ENCODE results near the gene RANBP9.
A peak's percentile ranks its signal among the peaks of the same experiment; 100 is the strongest.

The RANBP9 gene

GRCh38 chr6:13613029-13613594, 98.5 kb downstream of the RANBP9 start:
- Histone ChIP-seq H3K9me3 (ENCODE audit: control insufficient read depth, insufficient read depth, low read depth, low read length) (no peaks in the 10 kb centered on the region), H3K27ac (ENCODE audit: extremely low read depth, low read depth, low read length) (no peak overlapping the region), H3K4me3 (ENCODE audit: low read depth, low read length) (no peak overlapping the region), H3K36me3 (ENCODE audit: control insufficient read depth in 2 of 2, insufficient read depth in 1 of 2, low read length in 2 of 2) (peaks cover 13 to 19% of the 10 kb centered on the region in 2 experiments), H3K4me1 (ENCODE audit: control insufficient read depth, insufficient read depth, low read length) (peaks cover 12% of the 10 kb centered on the region)
- TF ChIP-seq ZNF133 (tag by site-specific recombination; IDR thresholded peaks at IDR 0.05): no peak
- TF ChIP-seq, protein P1, sequence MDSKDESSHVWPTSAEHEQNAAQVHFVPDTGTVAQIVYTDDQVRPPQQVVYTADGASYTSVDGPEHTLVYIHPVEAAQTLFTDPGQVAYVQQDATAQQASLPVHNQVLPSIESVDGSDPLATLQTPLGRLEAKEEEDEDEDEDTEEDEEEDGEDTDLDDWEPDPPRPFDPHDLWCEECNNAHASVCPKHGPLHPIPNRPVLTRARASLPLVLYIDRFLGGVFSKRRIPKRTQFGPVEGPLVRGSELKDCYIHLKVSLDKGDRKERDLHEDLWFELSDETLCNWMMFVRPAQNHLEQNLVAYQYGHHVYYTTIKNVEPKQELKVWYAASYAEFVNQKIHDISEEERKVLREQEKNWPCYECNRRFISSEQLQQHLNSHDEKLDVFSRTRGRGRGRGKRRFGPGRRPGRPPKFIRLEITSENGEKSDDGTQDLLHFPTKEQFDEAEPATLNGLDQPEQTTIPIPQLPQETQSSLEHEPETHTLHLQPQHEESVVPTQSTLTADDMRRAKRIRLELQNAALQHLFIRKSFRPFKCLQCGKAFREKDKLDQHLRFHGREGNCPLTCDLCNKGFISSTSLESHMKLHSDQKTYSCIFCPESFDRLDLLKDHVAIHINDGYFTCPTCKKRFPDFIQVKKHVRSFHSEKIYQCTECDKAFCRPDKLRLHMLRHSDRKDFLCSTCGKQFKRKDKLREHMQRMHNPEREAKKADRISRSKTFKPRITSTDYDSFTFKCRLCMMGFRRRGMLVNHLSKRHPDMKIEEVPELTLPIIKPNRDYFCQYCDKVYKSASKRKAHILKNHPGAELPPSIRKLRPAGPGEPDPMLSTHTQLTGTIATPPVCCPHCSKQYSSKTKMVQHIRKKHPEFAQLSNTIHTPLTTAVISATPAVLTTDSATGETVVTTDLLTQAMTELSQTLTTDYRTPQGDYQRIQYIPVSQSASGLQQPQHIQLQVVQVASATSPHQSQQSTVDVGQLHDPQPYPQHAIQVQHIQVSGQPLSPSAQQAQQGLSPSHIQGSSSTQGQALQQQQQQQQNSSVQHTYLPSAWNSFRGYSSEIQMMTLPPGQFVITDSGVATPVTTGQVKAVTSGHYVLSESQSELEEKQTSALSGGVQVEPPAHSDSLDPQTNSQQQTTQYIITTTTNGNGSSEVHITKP (tag by site-specific recombination; IDR thresholded peaks at IDR 0.05): peak; percentile 61
- TF ChIP-seq HOXC10 (CRISPR knock-in tag; IDR thresholded peaks at IDR 0.05): no peak
- TF ChIP-seq SP7 (tag by site-specific recombination; IDR thresholded peaks at IDR 0.05): no peak
- TF ChIP-seq, protein P2, sequence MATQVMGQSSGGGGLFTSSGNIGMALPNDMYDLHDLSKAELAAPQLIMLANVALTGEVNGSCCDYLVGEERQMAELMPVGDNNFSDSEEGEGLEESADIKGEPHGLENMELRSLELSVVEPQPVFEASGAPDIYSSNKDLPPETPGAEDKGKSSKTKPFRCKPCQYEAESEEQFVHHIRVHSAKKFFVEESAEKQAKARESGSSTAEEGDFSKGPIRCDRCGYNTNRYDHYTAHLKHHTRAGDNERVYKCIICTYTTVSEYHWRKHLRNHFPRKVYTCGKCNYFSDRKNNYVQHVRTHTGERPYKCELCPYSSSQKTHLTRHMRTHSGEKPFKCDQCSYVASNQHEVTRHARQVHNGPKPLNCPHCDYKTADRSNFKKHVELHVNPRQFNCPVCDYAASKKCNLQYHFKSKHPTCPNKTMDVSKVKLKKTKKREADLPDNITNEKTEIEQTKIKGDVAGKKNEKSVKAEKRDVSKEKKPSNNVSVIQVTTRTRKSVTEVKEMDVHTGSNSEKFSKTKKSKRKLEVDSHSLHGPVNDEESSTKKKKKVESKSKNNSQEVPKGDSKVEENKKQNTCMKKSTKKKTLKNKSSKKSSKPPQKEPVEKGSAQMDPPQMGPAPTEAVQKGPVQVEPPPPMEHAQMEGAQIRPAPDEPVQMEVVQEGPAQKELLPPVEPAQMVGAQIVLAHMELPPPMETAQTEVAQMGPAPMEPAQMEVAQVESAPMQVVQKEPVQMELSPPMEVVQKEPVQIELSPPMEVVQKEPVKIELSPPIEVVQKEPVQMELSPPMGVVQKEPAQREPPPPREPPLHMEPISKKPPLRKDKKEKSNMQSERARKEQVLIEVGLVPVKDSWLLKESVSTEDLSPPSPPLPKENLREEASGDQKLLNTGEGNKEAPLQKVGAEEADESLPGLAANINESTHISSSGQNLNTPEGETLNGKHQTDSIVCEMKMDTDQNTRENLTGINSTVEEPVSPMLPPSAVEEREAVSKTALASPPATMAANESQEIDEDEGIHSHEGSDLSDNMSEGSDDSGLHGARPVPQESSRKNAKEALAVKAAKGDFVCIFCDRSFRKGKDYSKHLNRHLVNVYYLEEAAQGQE (tag by site-specific recombination; IDR thresholded peaks at IDR 0.05): peak; percentile 62
- ChIA-PET CTCF (interaction anchor here (0.6 to 4.3 kb wide), 4 partner anchors 38 to 713 kb away, joined by 3 to 39 read pairs (median 4); partner anchors contain the start of gene SIRT5), POLR2A (interaction anchor here (3.7 kb wide), 1 partner anchor 38 kb away, joined by 49 read pairs; the partner anchor contains the start of gene SIRT5)

DNA sequence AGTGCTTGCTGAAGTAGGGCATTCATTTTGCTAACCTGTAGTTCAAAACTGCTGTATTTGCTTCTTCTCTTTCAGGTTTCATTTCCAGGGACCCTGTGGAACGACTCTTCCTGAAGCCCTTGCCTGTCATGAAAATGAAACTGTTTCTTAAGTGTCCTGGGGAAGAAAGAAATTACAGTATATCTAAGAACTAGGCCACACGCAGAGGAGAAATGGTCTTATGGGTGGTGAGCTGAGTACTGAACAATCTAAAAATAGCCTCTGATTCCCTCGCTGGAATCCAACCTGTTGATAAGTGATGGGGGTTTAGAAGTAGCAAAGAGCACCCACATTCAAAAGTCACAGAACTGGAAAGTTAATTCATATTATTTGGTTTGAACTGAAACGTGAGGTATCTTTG, 99.9 kb downstream of the RANBP9 start:
- TF ChIP-seq ZNF16 (tag by site-specific recombination; IDR thresholded peaks at IDR 0.05; ENCODE audit: low read depth) (no peak), SCRT2 (tag by site-specific recombination; IDR thresholded peaks at IDR 0.05) (peak; percentile 91)
- Histone ChIP-seq H3K27ac (ENCODE audit: extremely low read depth, low read depth, low read length) (no peak overlapping the region), H3K4me3 (ENCODE audit: low read depth, low read length) (no peak overlapping the region), H3K9me3 (ENCODE audit: control insufficient read depth, insufficient read depth, low read depth, low read length) (no peaks in the 10 kb centered on the region), H3K4me1 (ENCODE audit: control insufficient read depth, insufficient read depth, low read length) (peaks cover 9% of the 10 kb centered on the region), H3K36me3 (ENCODE audit: control insufficient read depth in 2 of 2, insufficient read depth in 1 of 2, low read length in 2 of 2) (peaks cover 4 to 7% of the 10 kb centered on the region in 2 experiments)
- ChIA-PET CTCF (interaction anchor here (0.6 to 1.3 kb wide), 4 partner anchors 9 to 454 kb away, joined by 3 to 5 read pairs (median 4); no protein-coding TSS in a partner anchor), POLR2A (no interaction called here)

DNA sequence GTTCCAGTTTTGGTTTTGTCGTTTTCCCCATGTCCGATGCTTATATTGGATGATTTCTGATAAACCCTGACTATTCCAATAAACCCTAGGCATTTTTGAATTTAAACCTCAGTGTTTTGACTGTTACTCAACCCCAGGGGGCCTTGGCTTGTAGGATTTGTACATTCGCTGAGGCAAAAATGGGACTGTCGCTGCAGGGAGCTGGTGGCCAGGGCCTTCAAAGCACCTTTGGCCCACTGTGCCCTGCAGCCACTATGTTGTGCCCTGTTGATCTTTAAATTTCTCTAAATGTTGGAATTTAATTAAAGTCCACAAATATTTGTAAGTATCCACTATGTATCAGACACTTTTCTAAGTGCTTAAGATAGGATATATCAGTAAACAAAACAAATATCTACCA, 106.0 kb downstream of the RANBP9 start:
- Histone ChIP-seq H3K4me3 (ENCODE audit: low read depth, low read length) (no peak overlapping the region), H3K4me1 (ENCODE audit: control insufficient read depth, insufficient read depth, low read length) (no peaks in the 10 kb centered on the region), H3K9me3 (ENCODE audit: control insufficient read depth, insufficient read depth, low read depth, low read length) (no peaks in the 10 kb centered on the region), H3K36me3 (ENCODE audit: control insufficient read depth in 2 of 2, insufficient read depth in 1 of 2, low read length in 2 of 2) (peaks cover 0 to 27% of the 10 kb centered on the region in 2 experiments; a peak in 2 of 3 replicates), H3K27ac (ENCODE audit: extremely low read depth, low read depth, low read length) (no peak overlapping the region)
- TF ChIP-seq ZNF629 (tag by site-specific recombination; IDR thresholded peaks at IDR 0.05) (no peak), ZNF776 (tag by site-specific recombination; IDR thresholded peaks at IDR 0.05; ENCODE audit: borderline replicate concordance) (no peak), SP7 (tag by site-specific recombination; IDR thresholded peaks at IDR 0.05) (no peak), ZNF221 (tag by site-specific recombination; IDR thresholded peaks at IDR 0.05; ENCODE audit: borderline replicate concordance) (no peak), TSHZ1 (tag by site-specific recombination; IDR thresholded peaks at IDR 0.05; ENCODE audit: borderline replicate concordance) (no peak), ZNF324 (tag by site-specific recombination; IDR thresholded peaks at IDR 0.05) (no peak)
- ChIA-PET POLR2A (interaction anchor here (1.3 to 1.8 kb wide), 2 partner anchors 9 kb away, joined by 4 to 7 read pairs; partner anchors contain the start of gene NOL7), CTCF (interaction anchor here (1.0 kb wide), 1 partner anchor 11 kb away, joined by 3 read pairs; no protein-coding TSS in a partner anchor)
